ENCODE measurements around the gene CNTNAP1.

The CNTNAP1 gene

DNA sequence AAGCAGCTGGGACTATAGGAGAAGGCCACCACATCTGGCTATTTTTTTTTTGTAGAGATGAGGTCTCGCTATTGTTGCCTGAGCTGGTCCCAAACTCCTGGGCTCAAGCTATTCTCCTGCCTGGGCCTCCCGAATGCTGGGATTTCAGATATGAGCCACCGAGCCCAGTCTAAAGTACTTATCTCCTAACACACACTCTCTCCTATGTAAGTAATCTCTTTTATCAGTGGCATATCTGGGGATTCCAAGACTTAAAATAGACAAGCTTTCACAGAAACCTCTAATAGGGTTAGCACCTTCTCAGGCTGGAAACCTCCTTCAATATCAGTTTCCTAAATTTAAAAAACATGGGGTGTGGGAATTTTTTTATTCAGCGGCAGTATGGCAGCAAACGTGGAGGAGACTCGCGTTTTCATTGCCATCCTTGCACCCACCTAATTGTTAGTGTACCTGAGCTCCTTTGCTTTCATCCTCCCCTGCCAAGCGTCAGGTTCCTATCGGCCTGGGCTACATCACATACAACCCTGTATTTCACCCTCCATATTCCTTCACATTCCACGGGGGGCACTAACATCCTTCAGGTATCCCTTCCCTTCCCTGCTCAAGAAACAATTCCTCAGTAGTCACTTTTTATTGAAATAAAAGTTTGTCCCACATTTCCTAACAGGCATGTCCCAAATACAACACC, 61.4 kb downstream of the CNTNAP1 start:
- peak; percentile 59 for DNase-seq

DNA sequence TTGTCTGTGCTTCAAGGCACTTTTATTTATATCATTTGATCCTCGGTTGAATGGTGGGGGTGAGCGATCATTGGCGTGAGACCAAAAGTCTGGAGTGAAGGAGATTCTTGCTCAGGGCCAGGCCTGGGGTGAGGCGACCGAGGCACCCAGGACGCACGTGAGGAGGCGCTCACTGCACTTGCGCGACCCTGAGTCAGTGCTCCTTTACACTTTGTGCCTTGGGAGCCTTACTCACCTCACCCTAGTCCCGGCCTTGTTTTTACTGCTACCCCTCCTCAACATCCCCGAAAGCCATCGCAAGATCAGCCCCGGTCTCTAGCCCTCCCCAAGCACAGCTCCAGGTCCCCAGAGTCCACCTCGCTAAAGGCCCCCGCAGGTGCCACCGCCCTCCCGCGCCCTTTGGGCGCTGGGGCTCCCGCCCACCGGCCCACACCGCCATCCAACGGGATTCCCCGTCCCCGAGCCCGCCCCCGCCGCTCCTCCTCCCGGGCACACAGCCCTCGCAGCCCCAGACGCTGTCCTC, 62.0 kb downstream of the CNTNAP1 start:
- DNase-seq, result peak; percentile 78

DNA sequence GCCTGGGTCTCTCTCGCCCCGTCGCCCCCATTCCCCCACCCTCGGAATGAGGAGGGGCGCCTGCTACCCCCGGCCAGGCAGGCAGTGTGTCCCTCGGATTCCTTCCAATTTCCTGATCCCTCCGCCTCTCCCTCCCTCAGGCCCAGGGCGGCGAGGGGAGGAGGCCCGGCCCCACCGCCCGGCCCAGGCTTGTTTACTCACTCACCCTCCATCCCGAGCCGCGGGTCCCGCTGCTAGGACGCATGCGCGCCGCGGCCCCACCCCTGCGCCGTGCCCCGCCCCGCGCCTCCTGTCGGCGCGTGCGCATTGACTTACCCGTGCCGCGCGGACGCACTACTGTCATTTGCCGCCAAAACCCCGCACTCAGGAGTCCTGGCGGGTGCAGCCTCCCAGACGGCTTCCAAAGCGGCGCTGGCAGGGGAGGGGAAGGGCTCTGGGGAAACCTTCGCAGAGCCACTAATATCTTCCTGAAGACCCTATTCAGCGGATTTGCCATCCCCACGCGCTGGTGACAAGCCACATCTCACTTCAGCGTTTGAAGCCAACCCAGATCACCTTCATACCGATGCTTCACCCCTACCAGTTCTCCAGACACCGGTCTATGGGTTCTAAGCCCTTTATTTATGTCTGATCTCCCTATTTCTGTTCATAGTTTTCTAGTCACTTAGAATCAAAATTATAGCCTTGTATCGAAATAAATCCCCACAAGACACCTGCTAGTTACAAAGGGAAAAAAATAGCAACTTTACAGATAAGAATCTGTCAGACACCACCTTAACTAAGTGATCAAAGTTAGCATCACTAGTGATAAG, 62.7 kb downstream of the CNTNAP1 start, which contains the start of gene EZH1:
Gene EZH1 (minus strand): TSS at position 235 of the 812 bp plus-strand sequence. CDS start 16,099 bp downstream, outside the sequence.
- peak; percentile 95 for DNase-seq

DNA sequence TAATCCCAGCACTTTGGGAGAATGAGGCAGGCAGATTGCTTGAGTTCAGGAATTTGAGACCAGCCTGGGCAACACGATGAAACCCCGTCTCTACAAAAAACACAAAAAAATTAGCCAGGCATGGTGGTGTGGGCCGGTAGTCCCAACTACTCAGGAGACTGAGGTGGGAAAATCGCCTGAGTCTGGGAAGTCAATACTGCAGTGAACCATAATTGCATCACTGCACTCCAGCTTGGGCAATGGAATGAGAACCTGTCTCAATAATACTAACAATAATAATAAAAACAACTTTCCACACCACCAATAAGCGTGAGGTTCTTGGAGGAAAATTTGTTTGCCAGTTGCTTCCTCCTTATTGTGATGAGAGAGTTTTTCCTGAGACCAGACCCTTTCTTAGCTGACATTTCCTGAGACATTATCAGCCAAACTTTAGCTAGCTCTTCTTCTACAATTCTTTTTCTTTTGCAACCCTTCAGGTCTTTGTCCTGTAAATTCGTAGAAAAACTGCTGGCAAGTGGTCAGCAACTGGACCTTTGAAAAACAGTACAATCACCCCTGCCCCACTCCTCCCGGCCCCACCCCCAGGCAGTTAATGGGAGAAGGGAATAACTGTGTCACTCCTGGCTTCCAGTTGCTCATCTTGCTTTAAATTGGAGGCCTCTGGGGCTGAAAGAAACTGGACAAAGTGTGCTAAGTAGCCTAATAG, 66.0 kb downstream of the CNTNAP1 start:
- DNase-seq, result no peak

GRCh38 chr17:42748908-42749798, 66.8 kb downstream of the CNTNAP1 start:
- no peak for DNase-seq

Data from OCI-M1 (cell line).